Fibroblast of peridontal ligament (primary cell): Measurements from ENCODE around the gene PTGFRN.

ENCODE experiments used
- DNase-seq: peaks from one replicate; pipeline ENCODE4 v3.0.0-alpha.2; 2010; ENCODE audit errors: extremely low read depth

Gene PTGFRN

GRCh38 chr1:116889380-116889779 lies 20.3 kb upstream of the PTGFRN start:
- no peak for DNase-seq

GRCh38 chr1:116891396-116892079 lies 18.2 kb upstream of the PTGFRN start:
- DNase-seq = no peak

GRCh38 chr1:116895073-116895472 lies 14.6 kb upstream of the PTGFRN start:
- DNase-seq = no peak

- DNase-seq = no peak
Observed at GRCh38 chr1:116899529-116899928, 10.2 kb upstream of the PTGFRN start.

- no peak for DNase-seq
Observed at GRCh38 chr1:116900471-116901365, 9.0 kb upstream of the PTGFRN start.

- no peak for DNase-seq
Observed at GRCh38 chr1:116902027-116902426, 7.7 kb upstream of the PTGFRN start.

GRCh38 chr1:116902723-116903383 lies 6.9 kb upstream of the PTGFRN start:
- no peak for DNase-seq

- no peak for DNase-seq
Observed at GRCh38 chr1:116904791-116905320, 4.9 kb upstream of the PTGFRN start.

GRCh38 chr1:116906812-116907211 lies 2.9 kb upstream of the PTGFRN start:
- no peak for DNase-seq

- DNase-seq = no peak
Observed at GRCh38 chr1:116907351-116907750, 2.4 kb upstream of the PTGFRN start.

- DNase-seq = no peak
Observed at GRCh38 chr1:116908266-116908665, 1.4 kb upstream of the PTGFRN start.

- no peak for DNase-seq
Observed at GRCh38 chr1:116908820-116909511, 750 bp upstream of the PTGFRN start.

- DNase-seq = no peak
Observed at GRCh38 chr1:116910379-116911187, 867 bp downstream of the PTGFRN start.

GRCh38 chr1:116911188-116911553 lies 1.5 kb downstream of the PTGFRN start:
- no peak for DNase-seq

GRCh38 chr1:116911779-116912469 lies 2.2 kb downstream of the PTGFRN start:
- DNase-seq = no peak

GRCh38 chr1:116912846-116913245 lies 3.1 kb downstream of the PTGFRN start:
- no peak for DNase-seq

- no peak for DNase-seq
Observed at GRCh38 chr1:116913941-116914340, 4.2 kb downstream of the PTGFRN start.

- no peak for DNase-seq
Observed at GRCh38 chr1:116914667-116915066, 5.0 kb downstream of the PTGFRN start.

GRCh38 chr1:116915086-116915661 lies 5.5 kb downstream of the PTGFRN start:
- no peak for DNase-seq

GRCh38 chr1:116916002-116916401 lies 6.3 kb downstream of the PTGFRN start:
- no peak for DNase-seq
